HEK293T (cell line): ENCODE data around the gene BICDL1.

Source experiments
- CTCF ChIA-PET: fragments of 350-600 bp; formaldehyde crosslinking; extraction: SDS; loops from one replicate; lab custom pipeline; 2021; ENCODE audit warnings: antibody characterized with exemption, inconsistent platforms; lab: Yijun Ruan, JAX
- POLR2A ChIA-PET: fragments of 350-600 bp; formaldehyde crosslinking; extraction: SDS; loops from one replicate; lab custom pipeline; 2020; ENCODE audit warnings: antibody characterized with exemption, inconsistent platforms; lab: Yijun Ruan, JAX
- DNase-seq: peaks from one replicate; pipeline ENCODE4 v3.0.0; 2012; ENCODE audit warnings: mixed read lengths; ENCODE audit errors: extremely low spot score
- ARNT ChIP-seq: fragments of 450-650 bp; IDR thresholded peaks from 2 replicates; pipeline ENCODE4 v1.6.1; 2017; ENCODE audit warnings: mild to moderate bottlenecking
- BHLHE40 ChIP-seq: fragments of 450-650 bp; IDR thresholded peaks from 2 replicates; pipeline ENCODE4 v1.6.1; 2016; ENCODE audit warnings: mild to moderate bottlenecking, moderate library complexity, borderline replicate concordance
- CTBP1 ChIP-seq: fragments of 450-650 bp; IDR thresholded peaks from 2 replicates; pipeline ENCODE4 v1.6.1; 2016; ENCODE audit warnings: borderline replicate concordance
- ELF4 ChIP-seq: fragments of 450-650 bp; IDR thresholded peaks from 2 replicates; pipeline ENCODE4 v1.6.1; 2017; ENCODE audit warnings: antibody characterized with exemption
- FOXA1 ChIP-seq: fragments of 450-650 bp; IDR thresholded peaks from 2 replicates; pipeline ENCODE4 v1.6.1; 2016; ENCODE audit warnings: mild to moderate bottlenecking
- FOXK2 ChIP-seq: fragments of 450-650 bp; IDR thresholded peaks from 2 replicates; pipeline ENCODE4 v1.6.1; 2016; ENCODE audit warnings: mild to moderate bottlenecking
- FOXM1 ChIP-seq: fragments of 450-650 bp; IDR thresholded peaks from 2 replicates; pipeline ENCODE4 v1.6.1; 2017; ENCODE audit warnings: mild to moderate bottlenecking, borderline replicate concordance
- HDGF ChIP-seq: fragments of 450-650 bp; IDR thresholded peaks from 2 replicates; pipeline ENCODE4 v1.6.1; 2017; ENCODE audit warnings: antibody characterized with exemption, borderline replicate concordance
- L3MBTL2 ChIP-seq: fragments of 450-650 bp; conservative IDR thresholded peaks from 2 replicates; pipeline ENCODE4 v1.6.1; 2016; ENCODE audit warnings: mild to moderate bottlenecking
- LEF1 ChIP-seq: fragments of 450-650 bp; IDR thresholded peaks from 2 replicates; pipeline ENCODE4 v1.6.1; 2017; ENCODE audit warnings: mild to moderate bottlenecking, borderline replicate concordance
- NFRKB ChIP-seq: fragments of 450-650 bp; IDR thresholded peaks from 2 replicates; pipeline ENCODE4 v1.6.1; 2016; ENCODE audit warnings: mild to moderate bottlenecking, moderate library complexity
- PKNOX1 ChIP-seq: fragments of 450-650 bp; IDR thresholded peaks from 2 replicates; pipeline ENCODE4 v1.6.1; 2016
- SP1 ChIP-seq: fragments of 450-650 bp; IDR thresholded peaks from 2 replicates; pipeline ENCODE4 v1.6.1; 2017
- SUZ12 ChIP-seq: fragments of 450-650 bp; IDR thresholded peaks from 2 replicates; pipeline ENCODE4 v1.6.1; 2016; ENCODE audit warnings: mild to moderate bottlenecking
- TARDBP ChIP-seq: fragments of 450-650 bp; IDR thresholded peaks from 2 replicates; pipeline ENCODE4 v1.6.1; 2016
- ZNF384 ChIP-seq: fragments of 450-650 bp; IDR thresholded peaks from 2 replicates; pipeline ENCODE4 v1.6.1; 2016

Gene BICDL1

DNA sequence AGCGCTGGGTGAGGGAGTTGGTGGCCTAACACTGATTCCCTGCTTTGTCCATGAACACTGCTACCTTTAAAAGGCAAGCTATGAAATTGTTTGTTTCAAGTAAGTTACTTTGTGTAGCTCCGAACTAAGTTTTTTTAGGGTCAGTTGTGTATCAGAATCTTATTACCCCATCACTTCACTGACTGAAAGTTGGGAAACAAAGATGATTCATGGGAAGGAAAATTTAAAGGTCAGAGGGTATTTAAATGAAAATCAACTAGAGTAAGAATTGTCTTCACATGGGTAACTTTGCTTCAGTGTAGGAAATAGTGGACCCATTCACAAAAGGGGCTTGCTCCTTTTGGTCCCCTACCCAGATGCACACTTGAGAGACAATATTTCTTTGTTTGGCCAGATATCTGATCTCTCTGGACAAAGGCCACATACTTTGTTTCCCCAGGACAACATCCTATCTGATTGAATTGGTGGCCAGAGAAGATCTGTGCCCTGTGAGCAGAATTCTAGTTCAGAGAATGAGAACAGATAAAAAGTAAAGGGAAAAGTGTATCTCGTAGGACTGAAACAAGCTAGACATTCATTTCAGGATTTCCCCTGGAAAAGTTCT lies 74.0 kb downstream of the BICDL1 start:
- POLR2A ChIA-PET = interaction anchor here (1.0 kb wide), 1 partner anchor 10 kb away, joined by 3 read pairs; no protein-coding TSS in a partner anchor
- no peak for DNase-seq
- CTCF ChIA-PET = interaction anchor here (0.6 kb wide), 1 partner anchor 15 kb away, joined by 3 read pairs; no protein-coding TSS in a partner anchor
- no peak for TF ChIP-seq SP1
- TF ChIP-seq SUZ12 = no peak
- TF ChIP-seq NFRKB = no peak
- TF ChIP-seq FOXM1 = no peak
- TF ChIP-seq LEF1 = no peak
- TF ChIP-seq TARDBP = no peak
- no peak for TF ChIP-seq BHLHE40
- no peak for TF ChIP-seq CTBP1
- no peak for TF ChIP-seq ZNF384
- TF ChIP-seq ELF4 = no peak
- TF ChIP-seq L3MBTL2 = no peak

- TF ChIP-seq PKNOX1 = no peak
- TF ChIP-seq HDGF = no peak
- no peak for TF ChIP-seq NFRKB
- DNase-seq = no peak
- ChIA-PET POLR2A (no interaction called here), CTCF (interaction anchor here (0.6 kb wide), 1 partner anchor 583 kb away, joined by 6 read pairs; no protein-coding TSS in a partner anchor)
Observed at GRCh38 chr12:120064054-120064940, 75.3 kb downstream of the BICDL1 start.

DNA sequence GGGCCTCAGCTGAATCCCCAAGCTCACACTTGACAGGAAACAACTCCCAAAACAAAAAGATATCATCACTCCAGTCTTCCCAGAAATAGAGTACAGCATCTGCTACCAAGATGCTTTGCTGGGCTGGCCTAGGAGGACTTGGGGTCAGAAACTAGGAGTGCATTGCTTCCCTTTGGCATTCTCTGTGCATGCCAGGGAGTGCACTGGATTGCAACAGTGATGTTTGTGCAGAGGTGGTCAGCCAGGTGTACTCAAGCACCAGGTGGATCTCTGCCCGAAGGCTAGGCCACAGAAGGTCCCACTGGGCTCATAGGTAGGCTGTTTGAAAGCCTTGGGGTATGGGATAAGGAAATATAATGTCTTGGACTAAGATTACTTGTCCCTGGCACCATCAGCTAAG lies 76.4 kb downstream of the BICDL1 start:
- POLR2A ChIA-PET = no interaction called here
- TF ChIP-seq FOXA1 (no peak), HDGF (no peak), LEF1 (no peak), ZNF384 (no peak), PKNOX1 (no peak), TARDBP (no peak), BHLHE40 (no peak), CTBP1 (no peak), SUZ12 (no peak), SP1 (no peak), NFRKB (no peak), FOXK2 (no peak), ELF4 (no peak), ARNT (no peak), L3MBTL2 (no peak), FOXM1 (no peak)
- DNase-seq = no peak
- CTCF ChIA-PET = no interaction called here

DNA sequence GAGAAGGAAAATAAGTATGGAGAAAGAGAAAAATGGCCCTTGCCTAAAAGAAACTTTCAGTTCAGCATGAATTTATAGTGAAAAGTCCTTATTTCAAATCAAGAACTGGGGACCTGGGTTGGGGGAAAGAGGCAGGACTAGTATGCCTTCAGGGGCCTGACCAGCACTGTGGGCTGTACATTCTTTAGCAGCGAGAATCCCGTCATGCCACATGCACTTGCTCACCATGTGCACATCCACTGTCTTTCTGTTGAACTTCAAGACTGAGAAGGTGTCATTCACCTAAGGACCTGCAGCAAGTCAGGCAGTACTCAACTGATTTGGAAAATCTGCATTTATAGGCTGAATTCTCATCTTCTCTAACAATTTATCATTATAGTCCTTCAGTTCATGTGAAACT lies 77.3 kb downstream of the BICDL1 start:
- ChIA-PET CTCF (no interaction called here), POLR2A (no interaction called here)
- no peak for DNase-seq
- TF ChIP-seq SP1 = no peak

DNA sequence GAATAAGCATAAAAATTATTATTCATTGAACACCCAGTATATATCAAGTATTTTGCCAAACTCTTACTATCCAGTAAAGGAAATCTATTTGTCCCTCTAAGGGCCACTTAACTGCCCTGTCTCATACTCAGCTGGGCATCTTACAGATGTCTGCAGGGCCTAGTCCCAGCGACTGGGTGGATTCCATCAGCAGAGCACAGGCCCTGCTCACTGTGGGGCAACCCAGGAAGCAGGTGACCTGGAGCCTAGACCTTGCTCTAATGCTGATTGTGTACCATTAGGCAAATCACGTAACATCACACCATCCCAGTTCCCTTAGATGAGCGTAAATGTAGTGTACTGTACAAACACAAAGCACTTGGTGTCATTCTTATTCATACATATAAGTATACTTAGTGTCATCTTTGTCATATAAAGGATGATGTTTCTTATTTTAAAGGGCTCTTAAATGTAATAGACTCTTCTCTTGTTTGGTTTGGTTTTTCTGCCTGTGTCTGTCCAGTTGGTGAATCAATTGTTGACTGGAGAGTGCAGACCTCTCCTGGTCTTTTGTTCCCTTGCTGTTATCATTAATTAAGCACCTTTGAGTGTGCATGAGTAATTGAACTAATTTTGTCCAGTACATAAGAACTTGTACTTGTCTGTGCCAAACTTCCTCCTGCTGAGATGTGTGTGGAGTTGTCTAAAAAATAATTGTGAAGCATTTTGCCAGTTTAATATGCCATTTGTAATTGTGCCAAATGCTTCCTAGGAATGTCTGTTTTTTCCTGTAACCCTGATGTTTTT lies 78.2 kb downstream of the BICDL1 start:
- TF ChIP-seq L3MBTL2 = no peak
- TF ChIP-seq LEF1 = no peak
- no peak for TF ChIP-seq SUZ12
- TF ChIP-seq ARNT = no peak
- no peak for TF ChIP-seq SP1
- TF ChIP-seq BHLHE40 = no peak
- no peak for TF ChIP-seq FOXM1
- no peak for TF ChIP-seq FOXA1
- TF ChIP-seq NFRKB = no peak
- TF ChIP-seq PKNOX1 = no peak
- TF ChIP-seq HDGF = no peak
- TF ChIP-seq CTBP1 = no peak
- TF ChIP-seq FOXK2 = no peak
- no peak for TF ChIP-seq ZNF384
- TF ChIP-seq TARDBP = no peak
- no peak for TF ChIP-seq ELF4
- POLR2A ChIA-PET = no interaction called here
- CTCF ChIA-PET = no interaction called here
- DNase-seq = no peak

DNA sequence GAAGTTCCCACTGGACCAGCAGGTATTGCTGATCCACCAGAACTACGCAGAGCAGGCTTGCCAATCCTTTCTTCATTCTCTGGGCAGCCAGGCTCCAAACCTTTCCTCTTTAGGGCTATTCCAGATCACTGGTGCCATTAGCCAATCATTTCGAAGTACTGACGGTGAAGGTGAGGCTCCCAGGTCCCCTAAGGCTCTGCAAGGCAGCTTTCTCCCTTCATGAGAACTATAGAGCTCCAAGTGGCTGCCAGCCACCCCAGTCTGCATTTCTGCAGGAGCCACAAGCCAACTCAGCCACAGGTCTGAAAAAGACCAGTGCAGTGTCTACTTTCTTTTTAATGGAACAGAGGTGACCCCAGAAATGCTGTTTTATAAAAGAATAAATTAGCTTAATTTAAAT lies 78.9 kb downstream of the BICDL1 start:
- DNase-seq = no peak
- ChIA-PET CTCF (no interaction called here), POLR2A (interaction anchor here (1.3 kb wide), 1 partner anchor 133 kb away, joined by 3 read pairs; no protein-coding TSS in a partner anchor)
- TF ChIP-seq ELF4 (no peak), BHLHE40 (no peak)
